Myocyte (in vitro differentiated cells): ENCODE measurements around the gene SHANK3. TPM values are rescaled to one million over a fixed set of nuclear protein-coding genes. Genes with fewer than 3 reads are reported as not detected.
"Not testable (repeated sequence)": the region's sequence is repeated elsewhere in the genome, so short reads cannot be mapped to it uniquely, and the experiment has no call there.

Source experiments
- DNase-seq: peaks from one replicate; pipeline ENCODE4 v3.0.0-alpha.2; 2012; ENCODE audit warnings: low read depth
- polyA plus RNA-seq: library from polyadenylated mRNA; unstranded; fragments of >200 nt; gene quantifications from one replicate; pipeline ENCODE4 v1.2.1, GENCODE V29; 2012; ENCODE audit warnings: missing spikeins
- total RNA-seq: library from RNA; depleted of rRNA; stranded (reverse); fragments of >200 nt; gene quantifications from 2 replicates; pipeline ENCODE4 v1.2.3, GENCODE V29; 2014

The SHANK3 gene
- total RNA-seq: 0.32 and 0.47 TPM in 2 replicates
- polyA plus RNA-seq: 1.0 TPM

GRCh38 chr22:50672471-50673230, at the start of gene SHANK3:
Gene SHANK3 (plus strand): TSS chr22:50672823.
- no peak for DNase-seq

DNA sequence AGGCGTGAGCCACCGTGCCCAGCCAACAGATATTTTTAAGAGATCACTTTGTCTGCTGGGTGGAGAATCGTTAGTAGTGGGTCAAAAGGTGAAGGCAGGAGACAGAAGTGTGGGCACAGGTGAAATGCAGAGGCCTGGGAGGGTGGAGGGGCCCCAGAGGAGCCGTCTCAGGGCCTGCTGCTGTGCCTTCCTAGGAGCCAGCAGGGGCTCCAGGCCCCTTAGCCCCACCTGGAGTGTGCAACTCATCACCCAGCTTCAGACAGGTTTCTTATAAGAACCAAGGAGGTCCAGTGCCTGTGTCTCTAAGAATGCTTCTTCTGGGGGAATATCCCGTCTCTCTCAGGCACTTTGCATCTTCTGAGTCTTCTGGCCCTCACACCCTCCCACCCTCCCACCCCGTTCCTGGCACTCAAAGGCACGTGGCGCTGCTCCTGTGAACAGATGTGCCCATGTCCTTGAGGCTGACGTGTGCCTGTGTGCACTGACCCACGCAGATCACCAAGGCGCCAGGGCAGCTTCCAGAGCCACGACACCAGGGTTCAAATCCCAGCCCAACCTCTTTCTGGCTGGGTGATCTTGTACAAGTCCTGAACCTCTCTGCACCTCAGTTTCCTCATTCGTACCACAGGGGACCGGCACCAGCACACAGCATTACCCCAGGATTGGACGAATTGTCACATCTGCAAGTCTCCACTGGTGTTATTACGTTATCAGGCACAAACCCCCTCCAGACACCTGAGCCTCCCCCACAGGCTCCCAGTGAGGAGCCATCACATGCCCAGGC, 48.1 kb upstream of the SHANK3 start:
- no peak for DNase-seq

GRCh38 chr22:50625131-50625567, 47.5 kb upstream of the SHANK3 start:
- DNase-seq: no peak

GRCh38 chr22:50625568-50626313, 46.9 kb upstream of the SHANK3 start:
- no peak for DNase-seq

DNA sequence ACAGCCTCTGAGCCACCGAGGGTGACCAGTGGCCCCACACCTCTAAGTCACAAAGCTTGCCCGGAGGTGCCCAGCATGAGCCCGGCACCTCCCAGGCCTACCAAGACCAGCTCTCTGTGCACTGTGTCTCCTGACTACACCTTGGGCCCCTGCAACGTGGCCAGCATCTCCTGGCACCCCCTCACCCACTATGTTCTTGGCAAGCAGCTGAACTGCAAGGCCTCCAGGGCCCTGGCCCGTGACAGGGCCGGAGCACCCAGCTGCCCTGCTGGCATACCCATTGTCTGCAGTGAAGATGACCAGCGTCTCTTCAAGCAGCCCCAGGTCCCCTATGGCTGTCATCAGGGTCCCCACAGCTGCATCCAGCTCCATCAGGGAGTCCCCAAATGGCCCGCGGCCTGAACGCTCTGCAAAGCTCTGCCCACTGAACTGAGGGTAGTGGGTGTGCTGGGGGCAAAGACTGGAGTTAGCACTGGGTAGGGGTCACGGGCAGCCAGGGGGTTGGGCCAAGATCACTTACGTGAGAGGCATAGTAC, 46.2 kb upstream of the SHANK3 start:
- DNase-seq: no peak

DNA sequence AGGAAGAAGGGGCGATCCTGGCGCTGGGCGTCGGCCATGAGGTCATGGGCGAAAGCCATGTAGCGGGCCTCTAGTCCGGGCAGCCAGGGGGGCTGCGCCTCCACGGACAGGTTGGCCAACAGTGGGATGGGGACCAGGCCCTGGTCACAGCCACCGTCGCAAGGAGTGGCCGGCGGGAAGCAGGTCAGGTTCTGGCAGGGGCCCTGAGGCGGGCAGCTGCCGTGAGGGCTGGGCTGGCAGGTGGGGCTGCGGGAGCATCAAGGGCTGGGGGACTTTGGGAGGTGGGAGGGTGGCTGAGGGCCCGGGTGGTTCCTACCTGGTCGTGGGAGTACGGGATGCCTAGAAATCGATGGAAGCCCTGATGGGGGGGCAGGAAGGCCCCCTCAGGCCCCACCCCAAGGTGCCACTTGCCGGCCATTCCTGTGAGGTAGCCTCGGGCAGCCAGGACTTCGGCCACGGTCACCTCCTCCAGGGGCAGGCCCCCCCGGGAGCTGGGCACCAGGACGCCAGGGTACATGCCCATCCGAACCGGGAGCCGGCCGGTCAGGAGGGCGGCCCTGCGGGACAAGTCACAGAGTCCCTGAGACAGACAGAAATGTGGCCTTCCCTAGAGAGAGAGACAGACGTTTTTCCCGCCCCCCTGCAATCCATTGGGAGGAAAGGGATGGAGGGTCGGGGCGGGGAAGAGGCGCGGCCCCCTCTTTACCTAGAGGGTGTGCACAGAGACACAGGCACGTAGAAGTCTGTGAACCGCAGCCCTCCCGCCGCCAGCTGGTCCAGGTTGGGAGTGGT, 45.6 kb upstream of the SHANK3 start:
- DNase-seq: no peak

DNA sequence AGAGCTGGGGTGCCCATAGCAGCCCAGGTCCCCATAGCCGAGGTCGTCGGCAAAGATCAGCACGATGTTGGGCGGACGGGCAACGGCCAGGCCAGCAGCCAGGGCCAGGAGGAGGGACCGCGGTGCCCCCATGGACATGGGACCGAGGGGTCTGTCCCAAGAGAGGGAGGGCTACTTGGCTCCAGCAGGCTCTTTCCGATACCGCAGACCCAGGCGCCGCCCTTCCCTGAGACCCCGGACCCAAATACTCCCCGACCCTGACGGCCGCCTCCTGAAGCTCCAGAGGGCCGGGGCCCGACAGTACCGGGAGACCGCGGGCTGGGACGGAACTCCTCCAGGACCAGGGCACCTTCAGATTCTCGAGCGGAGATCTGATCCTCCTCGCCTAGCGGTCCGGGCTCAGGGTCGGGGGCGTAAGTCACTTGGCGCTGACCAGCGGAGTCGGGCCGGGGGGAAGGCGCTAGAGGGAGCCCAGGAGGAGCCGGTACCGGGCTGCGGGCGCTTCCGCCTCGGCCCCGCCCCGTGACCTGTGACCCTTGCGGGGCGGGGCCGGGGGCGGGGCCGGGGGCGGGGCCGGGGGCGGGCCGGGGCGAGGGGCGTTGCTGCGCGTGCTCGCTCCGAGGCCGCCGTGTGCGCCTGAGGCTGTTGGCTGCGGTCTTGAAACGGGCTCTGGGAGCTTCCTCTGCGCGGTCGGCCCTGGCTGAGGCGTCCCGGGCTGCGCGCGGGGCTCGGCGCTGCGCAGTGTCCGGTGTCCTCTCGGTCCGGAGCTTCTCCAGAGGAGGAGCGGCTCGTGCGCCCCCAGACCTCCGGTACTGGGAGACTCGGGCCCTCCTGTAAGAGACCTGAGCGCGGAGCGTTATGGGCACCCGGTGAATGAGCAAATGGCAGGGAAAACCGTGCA, 44.7 kb upstream of the SHANK3 start, which contains the start of gene ARSA:
Gene ARSA, minus strand, starts transcription at position 511 of the 901 bp plus-strand sequence. Its CDS starts 373 bp downstream, at position 138.
- DNase-seq: peak; percentile 83

DNA sequence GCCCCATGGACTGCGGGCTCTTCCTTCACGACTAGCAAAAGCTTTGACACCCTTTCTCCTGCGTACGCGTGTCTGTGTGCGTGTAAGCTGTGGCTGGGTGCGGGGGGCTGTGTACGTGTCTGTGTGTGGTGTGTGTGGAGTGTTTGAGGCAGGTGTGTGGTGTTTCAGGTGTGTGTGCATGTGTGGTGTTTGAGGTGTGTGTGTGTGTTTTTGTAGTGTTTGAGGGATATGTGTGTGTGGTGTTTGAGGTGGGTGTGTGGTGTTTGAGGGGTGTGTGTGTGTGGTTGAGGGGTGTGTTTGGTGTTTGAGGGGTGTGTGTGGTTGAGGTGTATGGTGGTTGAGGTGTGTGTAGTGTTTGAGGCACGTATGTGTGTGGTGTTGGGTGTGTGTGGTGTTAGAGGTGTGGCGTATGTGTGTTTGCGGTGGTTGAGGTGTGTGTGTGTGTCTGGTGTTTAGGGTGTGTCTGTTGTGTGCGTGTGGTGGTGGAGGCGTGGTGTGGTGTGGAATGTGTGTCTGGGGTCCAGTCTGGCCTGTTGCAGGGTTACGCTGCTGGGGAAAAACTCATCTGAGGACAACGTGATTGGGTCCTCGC, 44.0 kb upstream of the SHANK3 start:
- DNase-seq: no peak

DNA sequence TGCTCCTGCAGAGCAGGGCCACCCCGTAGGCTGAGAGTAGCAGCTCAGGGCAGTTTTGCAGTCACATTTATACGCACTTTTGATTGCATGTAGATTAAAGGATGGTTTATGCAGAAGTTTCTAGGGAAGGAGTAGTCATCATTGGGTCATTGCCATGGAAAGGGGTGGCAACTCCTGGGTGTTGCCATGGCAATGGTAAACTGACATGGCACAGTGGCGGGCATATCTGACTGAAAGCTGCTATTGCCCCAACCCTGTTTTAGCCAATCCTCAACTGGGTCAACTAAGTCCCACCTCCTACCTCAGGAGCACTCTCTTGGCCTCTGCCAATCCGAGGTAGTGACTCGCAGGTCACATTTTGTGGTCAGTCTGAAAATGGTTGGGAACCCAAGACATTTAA, 42.2 kb upstream of the SHANK3 start:
- peak; percentile 14 for DNase-seq

DNA sequence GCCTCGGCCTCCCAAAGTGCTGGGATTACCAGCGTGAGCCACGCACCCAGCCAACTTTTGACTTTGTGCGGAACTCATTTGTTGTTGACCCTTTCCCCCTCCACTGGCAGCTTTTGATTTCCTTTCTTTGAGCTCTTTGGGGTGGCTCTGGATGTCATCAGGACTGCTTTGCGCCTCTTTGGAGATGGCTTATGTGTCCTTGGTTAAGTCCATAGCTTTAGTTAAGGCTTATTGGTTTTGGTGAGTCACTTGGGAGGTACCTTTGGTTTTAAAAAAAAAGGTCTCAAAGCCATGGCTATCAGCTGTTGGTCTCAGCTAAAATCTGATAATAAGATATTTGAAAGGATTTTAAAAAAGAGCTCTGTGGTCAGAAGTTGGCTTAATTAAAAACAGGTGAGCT, 39.5 kb upstream of the SHANK3 start:
- DNase-seq: peak; percentile 17

DNA sequence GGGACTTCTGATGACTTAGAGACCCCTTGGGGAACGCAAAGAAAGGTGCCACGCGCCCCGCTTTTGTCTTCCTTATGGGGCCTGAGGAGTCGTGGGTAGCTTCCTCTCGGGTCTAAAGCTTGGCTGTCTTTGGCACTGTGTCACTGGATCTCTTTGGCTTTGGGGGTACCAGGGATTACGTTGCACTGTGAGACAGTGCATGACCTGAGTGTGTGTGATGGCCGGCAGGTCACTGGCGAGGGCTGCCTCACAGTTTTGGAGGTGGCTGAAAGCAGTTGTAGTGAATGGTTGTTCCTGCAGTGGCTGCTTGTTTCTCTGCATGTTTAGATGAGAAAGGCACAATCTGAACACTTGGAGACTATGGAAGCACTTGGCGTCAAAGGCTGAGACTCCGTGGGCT, 38.9 kb upstream of the SHANK3 start:
- no peak for DNase-seq

DNA sequence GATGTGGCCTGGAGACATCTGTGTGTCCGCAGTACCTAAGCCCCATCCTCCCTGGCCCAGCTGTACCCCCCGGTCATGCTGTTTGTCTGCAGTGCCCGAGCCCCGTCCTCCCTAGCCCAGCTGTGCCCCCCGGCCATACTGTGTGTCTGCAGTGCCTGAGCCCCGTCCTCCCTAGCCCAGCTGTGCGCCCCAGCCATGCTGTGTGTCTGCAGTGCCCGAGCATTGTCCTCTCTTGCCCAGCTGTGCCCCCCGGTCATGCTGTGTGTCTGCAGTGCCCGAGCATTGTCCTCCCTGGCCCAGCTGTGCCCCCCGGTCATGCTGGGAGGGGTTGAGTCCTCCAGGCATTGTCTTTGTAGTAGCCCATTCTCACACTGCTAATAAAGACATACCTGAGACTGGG, 37.0 kb upstream of the SHANK3 start:
- no peak for DNase-seq

GRCh38 chr22:50640296-50640695, 32.3 kb upstream of the SHANK3 start:
- not testable (repeated sequence) for DNase-seq

DNA sequence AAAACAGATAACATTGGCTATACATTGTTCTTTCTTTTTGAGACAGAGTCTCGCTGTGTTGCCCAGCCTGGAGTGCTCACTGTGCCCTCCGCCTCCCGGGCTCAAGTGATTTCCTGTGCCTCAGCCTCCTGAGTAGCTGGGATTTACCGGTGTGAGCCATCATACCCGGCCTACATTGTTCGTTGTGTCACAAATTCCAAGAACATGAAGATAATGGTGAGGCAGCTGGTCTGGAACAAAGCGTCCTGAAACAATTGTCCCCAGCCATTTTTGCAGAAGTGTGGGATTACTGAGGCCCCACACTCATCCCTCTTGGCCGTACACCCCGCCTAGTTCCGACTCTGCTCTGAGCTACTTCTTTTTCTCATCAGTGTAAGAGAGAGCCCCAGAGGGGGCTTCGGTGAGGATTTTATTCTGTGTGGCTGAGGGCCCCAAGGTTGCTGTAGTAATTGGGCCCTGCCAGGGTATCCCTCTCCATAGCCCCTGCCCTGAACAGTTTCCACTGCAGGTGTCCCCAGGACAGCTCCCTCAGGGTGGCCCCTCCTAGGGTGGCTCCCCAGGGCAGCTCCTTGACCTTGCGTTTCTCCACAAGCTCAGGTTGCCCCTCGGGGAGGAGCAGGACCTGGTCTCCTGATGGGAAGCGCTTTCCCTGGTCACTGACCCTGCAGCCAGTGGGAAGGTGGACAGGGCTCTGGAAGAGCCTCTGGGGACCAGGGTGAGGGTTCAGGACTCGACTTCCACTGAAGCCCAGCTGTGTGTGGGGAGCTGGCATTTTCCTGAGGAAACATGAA, 31.6 kb upstream of the SHANK3 start:
- no peak for DNase-seq

- peak; percentile 13 for DNase-seq
These were observed 30.7 kb upstream of the SHANK3 start for GRCh38 chr22:50641696-50642607.

DNA sequence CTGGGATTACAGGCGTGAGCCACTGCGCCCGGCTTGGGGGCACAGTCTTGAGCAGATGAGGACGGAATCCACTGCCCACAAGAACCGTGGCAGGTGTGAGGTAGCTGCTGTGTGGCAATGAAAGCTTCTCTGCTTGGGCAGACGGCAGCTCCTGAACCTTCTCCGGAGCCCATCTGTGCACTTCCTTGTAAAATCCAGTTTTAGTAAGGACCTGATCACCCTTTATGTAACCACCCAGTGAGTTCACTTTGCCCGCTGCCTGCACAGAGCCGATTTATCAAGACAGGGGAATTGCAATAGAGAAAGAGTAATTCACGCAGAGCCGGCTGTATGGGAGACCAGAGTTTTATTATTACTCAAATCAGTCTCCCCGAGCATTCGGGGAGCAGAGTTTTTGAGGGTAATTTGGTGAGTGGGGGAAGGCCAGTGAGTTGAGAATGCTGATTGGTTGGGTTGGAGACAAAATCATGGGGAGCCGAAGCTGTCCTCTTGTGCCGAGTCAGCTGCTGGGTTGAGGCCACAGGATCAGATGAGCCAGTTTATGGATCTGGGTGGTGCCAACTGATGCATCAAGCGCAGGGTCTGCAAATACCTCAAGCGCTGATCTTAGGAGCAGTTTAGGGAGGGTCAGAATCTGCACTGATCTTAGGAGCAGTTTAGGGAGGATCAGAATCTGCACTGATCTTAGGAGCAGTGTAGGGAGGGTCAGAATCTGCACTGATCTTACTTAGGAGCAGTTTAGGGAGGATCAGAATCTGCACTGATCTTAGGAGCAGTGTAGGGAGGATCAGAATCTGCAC, 29.4 kb upstream of the SHANK3 start:
- not testable (repeated sequence) for DNase-seq

GRCh38 chr22:50643821-50644101, 28.9 kb upstream of the SHANK3 start:
- DNase-seq: not testable (repeated sequence)
